Measurements from ENCODE around the gene EXTL1.

GRCh38 chr1:26067432-26067911 lies 45.9 kb downstream of the EXTL1 start, which contains the start of gene TRIM63:
- TF ChIP-seq CTCF (IDR thresholded peaks at IDR 0.05 in 2 of 3, conservative IDR thresholded peaks at IDR 0.05 in 1 of 3; ENCODE audit: control insufficient read depth in 2 of 3, extremely low read depth in 1 of 3, insufficient read depth in 1 of 3, low read depth in 3 of 3, low read length in 3 of 3) (no peak), SMARCA5 (IDR thresholded peaks at IDR 0.05) (no peak), BCLAF1 (IDR thresholded peaks at IDR 0.05) (no peak), PAX8 (IDR thresholded peaks at IDR 0.05) (no peak), SMC3 (IDR thresholded peaks at IDR 0.05; ENCODE audit: borderline replicate concordance, low read length) (no peak), ESRRA (IDR thresholded peaks at IDR 0.05; ENCODE audit: low read length) (no peak), EZH2 (IDR thresholded peaks at IDR 0.05; ENCODE audit: borderline replicate concordance, control insufficient read depth, low read depth, low read length) (no peak), SUPT20H (IDR thresholded peaks at IDR 0.05; ENCODE audit: borderline replicate concordance, control insufficient read depth, low read depth, low read length) (no peak), MYC (IDR thresholded peaks at IDR 0.05; ENCODE audit: insufficient read depth, insufficient read length, insufficient replicate concordance, low read length, severe bottlenecking) (no peak), POLR2A (IDR thresholded peaks at IDR 0.05; ENCODE audit: low read depth, low read length) (no peak), KDM1A (IDR thresholded peaks at IDR 0.05; ENCODE audit: borderline replicate concordance) (no peak), MTA3 (IDR thresholded peaks at IDR 0.05; ENCODE audit: borderline replicate concordance, low read length) (no peak)

All from GM12878 (cell line).